AG04450 (cell line): ENCODE results near the gene NCAPD2. TPM values are rescaled to one million over a fixed set of nuclear protein-coding genes. Genes with fewer than 3 reads are reported as not detected.
A peak's percentile ranks its signal among the peaks of the same experiment; 100 is the strongest.

Experiments used
- CTCF ChIA-PET: fragments of 300-600, 350-600 bp; formaldehyde crosslinking; extraction: SDS; loops from one replicate; lab custom pipeline; 2022; ENCODE audit warnings: antibody characterized with exemption, inconsistent platforms; lab: Charles Lee
- POLR2A ChIA-PET: fragments of 350-600 bp; formaldehyde crosslinking; extraction: SDS; loops from one replicate; lab custom pipeline; 2021; ENCODE audit warnings: antibody characterized with exemption, inconsistent platforms; lab: Yijun Ruan, JAX
- DNase-seq: peaks from one replicate; pipeline ENCODE4 v3.0.0-alpha.2; 2011; ENCODE audit warnings: low read depth, low spot score
- H3K27ac ChIP-seq: one replicate; pipeline ENCODE4 v1.5.1; 2012; ENCODE audit warnings: low read depth, low read length, control low read depth
- H3K27me3 ChIP-seq: one replicate; pipeline ENCODE4 v1.6.0; 2012; ENCODE audit warnings: low read length; ENCODE audit not compliant: control insufficient read depth, insufficient read depth
- H3K4me3 ChIP-seq: 2 replicates; pipeline ENCODE4 v1.5.1; 2011; ENCODE audit warnings: mild to moderate bottlenecking, low read depth, low read length, control low read depth
- H3K9me3 ChIP-seq: 2 replicates; pipeline ENCODE4 v1.5.1; 2012; ENCODE audit warnings: low read length; ENCODE audit not compliant: control insufficient read depth, insufficient read depth
- CTCF ChIP-seq: IDR thresholded peaks from 2 replicates; pipeline ENCODE4 v1.5.1; 2011; ENCODE audit warnings: low read depth, low read length, control low read depth, inconsistent platforms
- polyA plus RNA-seq: library from polyadenylated mRNA; depleted of rRNA; stranded (reverse); fragments of >200 nt; gene quantifications from 2 replicates; pipeline ENCODE4 v1.2.3, GENCODE V29; 2011

The NCAPD2 gene
- polyA plus RNA-seq, 1 experiment: 38.4 TPM

- Histone ChIP-seq H3K27ac (peak within 1 kb of the TSS; percentile 95), H3K4me3 (peak within 1 kb of the TSS; percentile 97), H3K9me3 (peaks cover 7% of the 10 kb centered on the region; the same call in 1 of the 2 replicates), H3K27me3 (no peaks in the 10 kb centered on the region)
- 0 out of 2 replicates have a peak, but pooled peaks have one; percentile 1 for TF ChIP-seq CTCF
- POLR2A ChIA-PET: interaction anchor here (0.5 to 7.7 kb wide), 62 partner anchors 8 to 1709 kb away, joined by 3 to 218 read pairs (median 4); partner anchors contain the start of genes CDCA3, IFFO1, LTBR and MLF2
- CTCF ChIA-PET: interaction anchor here (0.6 to 0.7 kb wide), 2 partner anchors 157 to 390 kb away, joined by 3 to 4 read pairs; no protein-coding TSS in a partner anchor
- DNase-seq: peak; percentile 91
Measured at GRCh38 chr12:6533923-6534694, 40.2 kb downstream of the NCAPD2 start, which contains the start of gene GAPDH. TSS of gene GAPDH (plus strand) at chr12:6534517. CDS start at chr12:6534833, 316 bp downstream.

- Histone ChIP-seq H3K27ac (peak overlapping the region; percentile 82), H3K4me3 (peak overlapping the region; percentile 97), H3K9me3 (peaks cover 7% of the 10 kb centered on the region; the same call in 1 of the 2 replicates), H3K27me3 (no peaks in the 10 kb centered on the region)
- TF ChIP-seq CTCF: no peak
- DNase-seq: no peak
- CTCF ChIA-PET: no interaction called here
- POLR2A ChIA-PET: interaction anchor here (0.6 to 7.7 kb wide), 32 partner anchors 9 to 338 kb away, joined by 3 to 218 read pairs (median 6); partner anchors contain the start of genes CDCA3, IFFO1, LTBR and MLF2
Measured at GRCh38 chr12:6534695-6534944, 40.7 kb downstream of the NCAPD2 start.

- POLR2A ChIA-PET: interaction anchor here (0.6 to 7.7 kb wide), 16 partner anchors 17 to 294 kb away, joined by 3 to 218 read pairs (median 8); partner anchors contain the start of genes IFFO1, LTBR, MRPL51 and TNFRSF1A
- H3K9me3 ChIP-seq: peaks cover 7% of the 10 kb centered on the region; the same call in 1 of the 2 replicates
- DNase-seq: no peak
- no peak for TF ChIP-seq CTCF
- H3K27ac ChIP-seq: peak overlapping the region; percentile 82
- no peaks in the 10 kb centered on the region for H3K27me3 ChIP-seq
- H3K4me3 ChIP-seq: peak overlapping the region; percentile 97
- CTCF ChIA-PET: interaction anchor here (0.7 to 0.9 kb wide), 4 partner anchors 13 to 200 kb away, joined by 3 to 7 read pairs (median 3); no protein-coding TSS in a partner anchor
Measured at GRCh38 chr12:6534945-6535696, 41.2 kb downstream of the NCAPD2 start.

- peak overlapping the region; percentile 97 for H3K4me3 ChIP-seq
- peaks cover 7% of the 10 kb centered on the region; the same call in 1 of the 2 replicates for H3K9me3 ChIP-seq
- H3K27me3 ChIP-seq: no peaks in the 10 kb centered on the region
- no peak for TF ChIP-seq CTCF
- H3K27ac ChIP-seq: peak overlapping the region; percentile 82
- DNase-seq: no peak
- ChIA-PET POLR2A (interaction anchor here (1.0 to 7.7 kb wide), 4 partner anchors 16 to 200 kb away, joined by 7 to 218 read pairs (median 26); partner anchors contain the start of genes IFFO1 and ZNF384), CTCF (interaction anchor here (0.7 to 0.9 kb wide), 4 partner anchors 13 to 201 kb away, joined by 3 to 7 read pairs (median 3); no protein-coding TSS in a partner anchor)
Measured at GRCh38 chr12:6535697-6535946, 41.7 kb downstream of the NCAPD2 start.
